ENCODE results near the gene MYO1B. TPM values are rescaled to one million over a fixed set of nuclear protein-coding genes. Genes with fewer than 3 reads are reported as not detected.

MYO1B gene
- total and polyA plus RNA-seq, 2 donors (not counting 1 experiment from before 2014, with no cell fraction given) = 151 to 194 TPM

- no peak overlapping the region for H2AFZ ChIP-seq (ENCODE audit: low read length)
- H3K9me3 ChIP-seq (ENCODE audit: control insufficient read depth, insufficient read depth, low read depth, low read length) = no peaks in the 10 kb centered on the region
- H3K4me1 ChIP-seq (ENCODE audit: control insufficient read depth, extremely low read depth, insufficient read depth, low read length) = peaks cover 8% of the 10 kb centered on the region
- H3K4me2 ChIP-seq (ENCODE audit: extremely low read depth, insufficient read depth, low read length) = no peak overlapping the region
- no peak for DNase-seq (ENCODE audit: low read depth in 2 of 2)
- H3K9ac ChIP-seq (ENCODE audit: insufficient read depth, low read length) = no peak overlapping the region
- TF ChIP-seq CTCF (conservative IDR thresholded peaks at IDR 0.05 in 1 of 2, IDR thresholded peaks at IDR 0.05 in 1 of 2; ENCODE audit: low read depth in 1 of 2, low read length in 2 of 2) (no peak), EZH2 (IDR thresholded peaks at IDR 0.05; ENCODE audit: low read length, missing control alignments) (no peak)
- no peaks in the 10 kb centered on the region for H3K79me2 ChIP-seq (ENCODE audit: control insufficient read depth, insufficient read depth, low read length)
- no peaks in the 10 kb centered on the region for H3K27me3 ChIP-seq (ENCODE audit: control insufficient read depth, insufficient read depth, low read length)
- no peak overlapping the region for H3K4me3 ChIP-seq (replicated peaks in 1 of 4; ENCODE audit: control extremely low read depth in 1 of 4, insufficient read depth in 1 of 4, low read depth in 3 of 4, low read length in 4 of 4)
- H3K36me3 ChIP-seq (ENCODE audit: control insufficient read depth, insufficient read depth, low read length) = no peaks in the 10 kb centered on the region
- no peaks in the 10 kb centered on the region for H4K20me1 ChIP-seq (ENCODE audit: control insufficient read depth, extremely low read depth, insufficient read depth, low read length)
- no peak overlapping the region for H3K27ac ChIP-seq (ENCODE audit: insufficient read depth, low read length)
Measured at GRCh38 chr2:191225690-191226089, 19.5 kb upstream of the MYO1B start.

- no peaks in the 10 kb centered on the region for H3K27me3 ChIP-seq (ENCODE audit: control insufficient read depth, insufficient read depth, low read length)
- no peaks in the 10 kb centered on the region for H3K36me3 ChIP-seq (ENCODE audit: control insufficient read depth, insufficient read depth, low read length)
- no peak overlapping the region for H2AFZ ChIP-seq (ENCODE audit: low read length)
- H3K4me1 ChIP-seq (ENCODE audit: control insufficient read depth, extremely low read depth, insufficient read depth, low read length) = peaks cover 8% of the 10 kb centered on the region
- H3K9ac ChIP-seq (ENCODE audit: insufficient read depth, low read length) = no peak overlapping the region
- peak; percentile 31 to 54 for DNase-seq (ENCODE audit: low read depth in 2 of 2)
- H3K4me2 ChIP-seq (ENCODE audit: extremely low read depth, insufficient read depth, low read length) = no peak overlapping the region
- H3K9me3 ChIP-seq (ENCODE audit: control insufficient read depth, insufficient read depth, low read depth, low read length) = no peaks in the 10 kb centered on the region
- no peaks in the 10 kb centered on the region for H4K20me1 ChIP-seq (ENCODE audit: control insufficient read depth, extremely low read depth, insufficient read depth, low read length)
- TF ChIP-seq EZH2 (IDR thresholded peaks at IDR 0.05; ENCODE audit: low read length, missing control alignments) (no peak), CTCF (conservative IDR thresholded peaks at IDR 0.05 in 1 of 2, IDR thresholded peaks at IDR 0.05 in 1 of 2; ENCODE audit: low read depth in 1 of 2, low read length in 2 of 2) (no peak)
- H3K27ac ChIP-seq (ENCODE audit: insufficient read depth, low read length) = no peak overlapping the region
- no peak overlapping the region for H3K4me3 ChIP-seq (replicated peaks in 1 of 4; ENCODE audit: control extremely low read depth in 1 of 4, insufficient read depth in 1 of 4, low read depth in 3 of 4, low read length in 4 of 4)
- no peaks in the 10 kb centered on the region for H3K79me2 ChIP-seq (ENCODE audit: control insufficient read depth, insufficient read depth, low read length)
Measured at GRCh38 chr2:191226196-191226595, 19.0 kb upstream of the MYO1B start.

- DNase-seq (ENCODE audit: low read depth in 2 of 2) = no peak
- no peak overlapping the region for H2AFZ ChIP-seq (ENCODE audit: low read length)
- H3K27me3 ChIP-seq (ENCODE audit: control insufficient read depth, insufficient read depth, low read length) = no peaks in the 10 kb centered on the region
- no peaks in the 10 kb centered on the region for H4K20me1 ChIP-seq (ENCODE audit: control insufficient read depth, extremely low read depth, insufficient read depth, low read length)
- no peak overlapping the region for H3K4me2 ChIP-seq (ENCODE audit: extremely low read depth, insufficient read depth, low read length)
- H3K79me2 ChIP-seq (ENCODE audit: control insufficient read depth, insufficient read depth, low read length) = no peaks in the 10 kb centered on the region
- H3K9me3 ChIP-seq (ENCODE audit: control insufficient read depth, insufficient read depth, low read depth, low read length) = no peaks in the 10 kb centered on the region
- peaks cover 18% of the 10 kb centered on the region for H3K4me1 ChIP-seq (ENCODE audit: control insufficient read depth, extremely low read depth, insufficient read depth, low read length)
- H3K4me3 ChIP-seq (replicated peaks in 1 of 4; ENCODE audit: control extremely low read depth in 1 of 4, insufficient read depth in 1 of 4, low read depth in 3 of 4, low read length in 4 of 4) = no peak overlapping the region
- TF ChIP-seq EZH2 (IDR thresholded peaks at IDR 0.05; ENCODE audit: low read length, missing control alignments) (no peak), CTCF (conservative IDR thresholded peaks at IDR 0.05 in 1 of 2, IDR thresholded peaks at IDR 0.05 in 1 of 2; ENCODE audit: low read depth in 1 of 2, low read length in 2 of 2) (no peak)
- no peak overlapping the region for H3K27ac ChIP-seq (ENCODE audit: insufficient read depth, low read length)
- H3K9ac ChIP-seq (ENCODE audit: insufficient read depth, low read length) = no peak overlapping the region
- no peaks in the 10 kb centered on the region for H3K36me3 ChIP-seq (ENCODE audit: control insufficient read depth, insufficient read depth, low read length)
Measured at GRCh38 chr2:191228333-191228732, 16.9 kb upstream of the MYO1B start.

Data from fibroblast of lung (primary cell).